H9 (cell line): ENCODE measurements around the gene FHOD3. TPM values are rescaled to one million over a fixed set of nuclear protein-coding genes. Genes with fewer than 3 reads are reported as not detected.

Experiments used
- DNase-seq: peaks from one replicate; pipeline ENCODE4 v3.0.0-alpha.2; 2017
- H2AFZ ChIP-seq: one replicate; pipeline ENCODE4 v1.6.1; 2013; ENCODE audit warnings: mild to moderate bottlenecking, low read length, control low read depth, moderate library complexity
- H2AK5ac ChIP-seq: 2 replicates; pipeline ENCODE4 v1.6.1; 2013; ENCODE audit warnings: low read length, control low read depth, mixed read lengths; ENCODE audit not compliant: insufficient read length
- H2BK120ac ChIP-seq: one replicate; pipeline ENCODE4 v1.6.1; 2013; ENCODE audit warnings: low read depth, mild to moderate bottlenecking, low read length, control low read depth, inconsistent platforms; ENCODE audit not compliant: poor library complexity, severe bottlenecking
- H2BK12ac ChIP-seq: 2 replicates; pipeline ENCODE4 v1.6.1; 2013; ENCODE audit warnings: low read length, control low read depth, mixed read lengths, low read depth; ENCODE audit not compliant: insufficient read length
- H2BK15ac ChIP-seq: 2 replicates; pipeline ENCODE4 v1.6.1; 2013; ENCODE audit warnings: low read depth, low read length, control low read depth
- H2BK20ac ChIP-seq: one replicate; pipeline ENCODE4 v1.6.1; 2013; ENCODE audit warnings: low read depth, mild to moderate bottlenecking, low read length, control low read depth, inconsistent platforms; ENCODE audit not compliant: poor library complexity, severe bottlenecking
- H2BK5ac ChIP-seq: 2 replicates; pipeline ENCODE4 v1.6.1; 2013; ENCODE audit warnings: low read length, control low read depth, mixed read lengths; ENCODE audit not compliant: insufficient read length
- H3K14ac ChIP-seq: 2 replicates; pipeline ENCODE4 v1.6.1; 2013; ENCODE audit warnings: low read length, control low read depth; ENCODE audit not compliant: insufficient read depth
- H3K18ac ChIP-seq: 2 replicates; pipeline ENCODE4 v1.6.1; 2013; ENCODE audit warnings: low read depth, mild to moderate bottlenecking, mixed read lengths, low read length, control low read depth; ENCODE audit not compliant: insufficient read length
- H3K23ac ChIP-seq: 2 replicates; pipeline ENCODE4 v1.6.1; 2013; ENCODE audit warnings: low read length, control low read depth, mixed read lengths, low read depth; ENCODE audit not compliant: insufficient read length
- H3K23me2 ChIP-seq: 2 replicates; pipeline ENCODE4 v1.6.1; 2013; ENCODE audit warnings: low read depth, mild to moderate bottlenecking, mixed read lengths, low read length, control low read depth; ENCODE audit not compliant: insufficient read length, poor library complexity, severe bottlenecking
- H3K27ac ChIP-seq: 2 replicates; pipeline ENCODE4 v1.5.1; 2013; ENCODE audit warnings: low read length, control low read depth, mixed read lengths, low read depth; ENCODE audit not compliant: insufficient read length
- H3K27me3 ChIP-seq: 2 replicates; pipeline ENCODE4 v1.6.1; 2013; ENCODE audit warnings: low read length, control low read depth, inconsistent platforms; ENCODE audit not compliant: insufficient read depth
- H3K4ac ChIP-seq: 2 replicates; pipeline ENCODE4 v1.6.1; 2013; ENCODE audit warnings: low read depth, mild to moderate bottlenecking, control low read depth, inconsistent platforms, low read length, moderate library complexity
- H3K4me1 ChIP-seq: 2 replicates; pipeline ENCODE4 v1.6.1; 2013; ENCODE audit warnings: low read length, control low read depth, inconsistent platforms; ENCODE audit not compliant: insufficient read depth
- H3K4me2 ChIP-seq: 2 replicates; pipeline ENCODE4 v1.6.1; 2013; ENCODE audit warnings: low read length, control low read depth, mixed read lengths; ENCODE audit not compliant: insufficient read length, insufficient read depth
- H3K56ac ChIP-seq: 2 replicates; pipeline ENCODE4 v1.6.1; 2013; ENCODE audit warnings: low read depth, mild to moderate bottlenecking, mixed read lengths, low read length, control low read depth; ENCODE audit not compliant: insufficient read length
- H3K79me1 ChIP-seq: 2 replicates; pipeline ENCODE4 v1.6.1; 2013; ENCODE audit warnings: low read depth, mild to moderate bottlenecking, moderate library complexity, low read length, control low read depth, inconsistent platforms; ENCODE audit not compliant: insufficient read depth, poor library complexity, severe bottlenecking
- H3K79me2 ChIP-seq: 2 replicates; pipeline ENCODE4 v1.6.1; 2013; ENCODE audit warnings: low read length, control low read depth, inconsistent platforms; ENCODE audit not compliant: insufficient read depth
- H3K9ac ChIP-seq: 2 replicates; pipeline ENCODE4 v1.6.1; 2013; ENCODE audit warnings: low read length, control low read depth, mixed read lengths; ENCODE audit not compliant: insufficient read length; ENCODE audit errors: extremely low read depth
- H3K9me3 ChIP-seq: one replicate; pipeline ENCODE4 v1.6.1; 2013; ENCODE audit warnings: low read depth, low read length, inconsistent platforms; ENCODE audit not compliant: control insufficient read depth
- H3T11ph ChIP-seq: one replicate; pipeline ENCODE4 v1.6.1; 2013; ENCODE audit warnings: mild to moderate bottlenecking, low read length, control low read depth, inconsistent platforms
- H4K20me1 ChIP-seq: one replicate; pipeline ENCODE4 v1.6.1; 2013; ENCODE audit not compliant: control insufficient read depth, insufficient read length, insufficient read depth
- H4K5ac ChIP-seq: 2 replicates; pipeline ENCODE4 v1.6.1; 2013; ENCODE audit warnings: low read depth, mild to moderate bottlenecking, mixed read lengths, low read length, control low read depth; ENCODE audit not compliant: insufficient read length
- H4K8ac ChIP-seq: replicated peaks from 2 replicates; pipeline ENCODE4 v1.6.1; 2013; ENCODE audit warnings: low read length, control low read depth, mixed read lengths, low read depth; ENCODE audit not compliant: insufficient read length
- H4K91ac ChIP-seq: 2 replicates; pipeline ENCODE4 v1.6.1; 2013; ENCODE audit warnings: low read depth, mild to moderate bottlenecking, moderate library complexity, mixed read lengths, low read length, control low read depth; ENCODE audit not compliant: insufficient read length
- H3K27ac Mint-ChIP-seq, 3 experiments: 2 replicates in 2 of 3; 3 replicates in 1 of 3; pipeline ENCODE4 v1.8.0; 2020 to 2021; ENCODE audit warnings: mixed read lengths in 3 of 3, mild to moderate bottlenecking in 1 of 3, moderate library complexity in 1 of 3
- H3K27me3 Mint-ChIP-seq: 2 replicates; pipeline ENCODE4 v1.8.0; 2021; ENCODE audit warnings: low read depth, mild to moderate bottlenecking, moderate library complexity, mixed read lengths
- H3K36me3 Mint-ChIP-seq, 3 experiments: 2 replicates in 2 of 3; 3 replicates in 1 of 3; pipeline ENCODE4 v1.8.0; 2020 to 2021; ENCODE audit warnings: low read depth in 3 of 3, mixed read lengths in 3 of 3; ENCODE audit not compliant: insufficient read depth in 1 of 3
- H3K4me1 Mint-ChIP-seq, 2 experiments: 2 replicates each; pipeline ENCODE4 v1.8.0; 2020; ENCODE audit warnings: mixed read lengths in 2 of 2
- H3K4me3 Mint-ChIP-seq, 2 experiments: 2 replicates in 1 of 2; 3 replicates in 1 of 2; pipeline ENCODE4 v1.8.0; 2020 to 2021; ENCODE audit warnings: mild to moderate bottlenecking in 2 of 2, mixed read lengths in 2 of 2, moderate library complexity in 1 of 2
- H3K9me3 Mint-ChIP-seq, 2 experiments: 2 replicates in 1 of 2; 3 replicates in 1 of 2; pipeline ENCODE4 v1.8.0; 2020; ENCODE audit warnings: mild to moderate bottlenecking in 2 of 2, mixed read lengths in 2 of 2, moderate library complexity in 1 of 2
- CTCF ChIP-seq: fragments of 200-600 bp; sonication (generic); conservative IDR thresholded peaks from 3 replicates; pipeline ENCODE4 v1.8.0; 2021; ENCODE audit warnings: antibody characterized with exemption, mild to moderate bottlenecking
- WGBS: extraction: QIAGEN DNeasy Blood & Tissue Kit; methylation state at CpG from one replicate; pipeline ENCODE4 v1.1.7; 2013; ENCODE audit warnings: missing lambda C conversion rate, low lambda C conversion rate, mixed read lengths; ENCODE audit not compliant: insufficient read length; ENCODE audit errors: extremely low coverage; 5-methylcytosine and 5-hydroxymethylcytosine counted together
- total RNA-seq: library from RNA; stranded (reverse); gene quantifications from 2 replicates; pipeline ENCODE4 v1.2.1, GENCODE V29; 2021

Gene FHOD3
- total RNA-seq, 1 experiment from 2014 or later = 8.0 TPM

- H3T11ph ChIP-seq = no peak overlapping the region
- H3K79me1 ChIP-seq = no peaks in the 10 kb centered on the region
- no peaks in the 10 kb centered on the region for H4K20me1 ChIP-seq
- no peak overlapping the region for H4K8ac ChIP-seq
- H3K18ac ChIP-seq = no peak overlapping the region
- peaks cover 2 to 15% (median 13%) of the 10 kb centered on the region in 3 experiments; a peak in 5 of 7 replicates for H3K36me3 Mint-ChIP-seq
- H2BK120ac ChIP-seq = no peak overlapping the region
- H3K9me3 Mint-ChIP-seq = peaks cover 4 to 6% of the 10 kb centered on the region in 2 experiments; a peak in 3 of 5 replicates
- no peak overlapping the region for H3K27ac Mint-ChIP-seq
- DNase-seq = no peak
- no peak overlapping the region for H2BK12ac ChIP-seq
- no peaks in the 10 kb centered on the region for H3K9me3 ChIP-seq
- no peak overlapping the region for H2AFZ ChIP-seq
- H3K14ac ChIP-seq = no peak overlapping the region
- no peaks in the 10 kb centered on the region for H3K79me2 ChIP-seq
- H3K9ac ChIP-seq = no peak overlapping the region
- H3K4ac ChIP-seq = no peak overlapping the region
- no peak overlapping the region for H2BK15ac ChIP-seq
- no peak overlapping the region for H4K91ac ChIP-seq
- H3K27me3 ChIP-seq = no peaks in the 10 kb centered on the region
- no peak overlapping the region for H2AK5ac ChIP-seq
- no peak overlapping the region for H3K4me2 ChIP-seq
- no peaks in the 10 kb centered on the region for H3K27me3 Mint-ChIP-seq
- H3K56ac ChIP-seq = no peak overlapping the region
- no peaks in the 10 kb centered on the region for H3K23me2 ChIP-seq
- no peak overlapping the region for H2BK5ac ChIP-seq
- H3K27ac ChIP-seq = no peak overlapping the region
- H2BK20ac ChIP-seq = no peak overlapping the region
- H3K4me1 ChIP-seq = peaks cover 4% of the 10 kb centered on the region; the same call in 1 of the 2 replicates
- peaks cover 24 to 29% of the 10 kb centered on the region in 2 experiments for H3K4me1 Mint-ChIP-seq
- no peak for TF ChIP-seq CTCF
- no peak overlapping the region for H3K23ac ChIP-seq
- no peak overlapping the region for H3K4me3 Mint-ChIP-seq
- no peak overlapping the region for H4K5ac ChIP-seq
- whole genome bisulfite sequencing = no CpG with 5 or more reads among the region's 2 CpGs
Measured at GRCh38 chr18:36602071-36602470, 304.6 kb downstream of the FHOD3 start.
